Colonic mucosa (tissue), 4 donors: ENCODE data around the gene LRRC75A. TPM values are rescaled to one million over a fixed set of nuclear protein-coding genes. Genes with fewer than 3 reads are reported as not detected.
A peak's percentile ranks its signal among the peaks of the same experiment; 100 is the strongest.

Source experiments
- DNase-seq: peaks from one replicate; pipeline ENCODE4 v3.0.0-alpha.2; 2020
- H3K27ac ChIP-seq: fragments of 200-600 bp; one replicate; pipeline ENCODE4 v1.8.0; 2021
- H3K27me3 ChIP-seq: fragments of 200-600 bp; one replicate; pipeline ENCODE4 v1.8.0; 2021
- H3K36me3 ChIP-seq: fragments of 200-600 bp; one replicate; pipeline ENCODE4 v1.8.0; 2021
- H3K4me1 ChIP-seq: fragments of 200-600 bp; one replicate; pipeline ENCODE4 v1.8.0; 2021; ENCODE audit warnings: mild to moderate bottlenecking
- H3K4me3 ChIP-seq: fragments of 200-600 bp; one replicate; pipeline ENCODE4 v1.8.0; 2021
- H3K9ac ChIP-seq, 2 donors: one replicate each; pipeline ENCODE4 v1.7.0; 2013; ENCODE audit warnings: control low read depth in 2 of 2, low read depth in 2 of 2, low read length in 2 of 2
- H3K9me3 ChIP-seq: fragments of 200-600 bp; one replicate; pipeline ENCODE4 v1.8.0; 2021
- intact Hi-C: fragments of 100-400 bp; cut with DNase I; formaldehyde crosslinking; loops from one replicate; pipeline ENCODE4 v1.14.1; 2022
- total RNA-seq, 2 donors: library from RNA; stranded (reverse); fragmentation: NEBNext Ultra II Directional in 1 of 2; extraction: Animal tissue kit (Norgen Biotek cat#: 25700) in 1 of 2; gene quantifications; one replicate each; pipeline ENCODE4 v1.2.1, GENCODE V29; 2021
- TF ChIP-seq, protein P1 (sequence below): fragments of 200-600 bp; IDR thresholded peaks from one replicate; pipeline ENCODE4 v1.8.0; 2022; ENCODE audit warnings: antibody characterized with exemption, mild to moderate bottlenecking
- donor health status: healthy.
- donor health status: DM: no; HTN: no; CAD: no.
- donor health status: DM: no; HTN: no; CAD: no.

The LRRC75A gene
- total RNA-seq, 2 donors from 2014 or later = 43.2 to 49.4 TPM

GRCh38 chr17:16432017-16432416 is 60.0 kb downstream of the LRRC75A start:
- H3K4me1 ChIP-seq = no peaks in the 10 kb centered on the region
- no peaks in the 10 kb centered on the region for H3K36me3 ChIP-seq
- DNase-seq = no peak
- intact Hi-C loops = no loop called here
- no peaks in the 10 kb centered on the region for H3K27me3 ChIP-seq
- H3K27ac ChIP-seq = no peak overlapping the region
- H3K9ac ChIP-seq = no peak overlapping the region
- H3K4me3 ChIP-seq = no peak overlapping the region
- TF ChIP-seq, protein P1, sequence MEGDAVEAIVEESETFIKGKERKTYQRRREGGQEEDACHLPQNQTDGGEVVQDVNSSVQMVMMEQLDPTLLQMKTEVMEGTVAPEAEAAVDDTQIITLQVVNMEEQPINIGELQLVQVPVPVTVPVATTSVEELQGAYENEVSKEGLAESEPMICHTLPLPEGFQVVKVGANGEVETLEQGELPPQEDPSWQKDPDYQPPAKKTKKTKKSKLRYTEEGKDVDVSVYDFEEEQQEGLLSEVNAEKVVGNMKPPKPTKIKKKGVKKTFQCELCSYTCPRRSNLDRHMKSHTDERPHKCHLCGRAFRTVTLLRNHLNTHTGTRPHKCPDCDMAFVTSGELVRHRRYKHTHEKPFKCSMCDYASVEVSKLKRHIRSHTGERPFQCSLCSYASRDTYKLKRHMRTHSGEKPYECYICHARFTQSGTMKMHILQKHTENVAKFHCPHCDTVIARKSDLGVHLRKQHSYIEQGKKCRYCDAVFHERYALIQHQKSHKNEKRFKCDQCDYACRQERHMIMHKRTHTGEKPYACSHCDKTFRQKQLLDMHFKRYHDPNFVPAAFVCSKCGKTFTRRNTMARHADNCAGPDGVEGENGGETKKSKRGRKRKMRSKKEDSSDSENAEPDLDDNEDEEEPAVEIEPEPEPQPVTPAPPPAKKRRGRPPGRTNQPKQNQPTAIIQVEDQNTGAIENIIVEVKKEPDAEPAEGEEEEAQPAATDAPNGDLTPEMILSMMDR = no peak
- no peaks in the 10 kb centered on the region for H3K9me3 ChIP-seq

- H3K9me3 ChIP-seq = no peaks in the 10 kb centered on the region
- DNase-seq = no peak
- no peak overlapping the region for H3K27ac ChIP-seq
- no peak overlapping the region for H3K9ac ChIP-seq
- TF ChIP-seq, protein P1 = no peak
- H3K27me3 ChIP-seq = no peaks in the 10 kb centered on the region
- no peaks in the 10 kb centered on the region for H3K4me1 ChIP-seq
- no peak overlapping the region for H3K4me3 ChIP-seq
- H3K36me3 ChIP-seq = no peaks in the 10 kb centered on the region
- intact Hi-C loops = no loop called here
Measured at GRCh38 chr17:16430650-16431049, 61.3 kb downstream of the LRRC75A start.

GRCh38 chr17:16429083-16429482 is 62.9 kb downstream of the LRRC75A start:
- no peak overlapping the region for H3K4me3 ChIP-seq
- H3K4me1 ChIP-seq = no peaks in the 10 kb centered on the region
- intact Hi-C loops = no loop called here
- H3K9ac ChIP-seq = no peak overlapping the region
- TF ChIP-seq, protein P1 = no peak
- no peaks in the 10 kb centered on the region for H3K27me3 ChIP-seq
- no peak overlapping the region for H3K27ac ChIP-seq
- no peaks in the 10 kb centered on the region for H3K36me3 ChIP-seq
- no peaks in the 10 kb centered on the region for H3K9me3 ChIP-seq
- no peak for DNase-seq

DNA sequence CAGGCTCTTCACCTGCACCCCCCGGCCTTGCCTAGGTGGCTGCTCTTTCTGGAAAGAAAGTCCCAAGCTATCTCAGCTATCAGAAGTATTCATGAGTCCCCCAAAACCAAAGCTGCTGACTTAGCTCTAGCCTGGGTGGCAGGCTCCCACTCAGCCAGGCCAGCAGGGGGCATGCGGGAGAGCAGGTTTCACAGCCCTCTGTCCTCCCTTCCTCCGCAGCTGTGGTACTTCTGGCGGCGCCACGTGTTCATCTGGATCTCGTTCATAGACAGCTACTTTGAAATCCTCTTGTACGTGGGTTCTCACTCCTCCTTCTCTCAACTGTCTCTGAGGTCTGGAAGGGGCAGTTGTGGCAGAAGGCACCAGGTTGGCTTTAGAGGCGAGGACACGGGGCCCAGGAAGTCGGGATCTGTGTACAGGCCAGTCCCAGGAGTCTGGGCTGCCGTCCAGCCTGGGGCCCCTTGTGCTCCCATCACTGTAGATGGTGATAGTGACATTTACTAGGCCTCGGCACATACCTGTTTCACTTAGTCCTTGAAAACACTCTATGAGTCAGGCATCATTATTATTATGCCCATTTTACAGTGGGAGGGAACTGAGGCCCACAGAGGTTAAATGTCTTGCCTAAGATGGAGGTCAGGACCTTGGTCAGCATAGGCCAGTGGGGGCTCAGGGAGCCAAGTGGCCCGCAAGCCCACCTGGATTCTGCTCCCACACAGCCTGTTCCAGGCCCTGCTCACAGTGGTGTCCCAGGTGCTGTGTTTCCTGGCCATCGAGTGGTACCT is 63.7 kb downstream of the LRRC75A start:
- Histone ChIP-seq H3K27ac (no peak overlapping the region), H3K27me3 (no peaks in the 10 kb centered on the region), H3K9me3 (no peaks in the 10 kb centered on the region), H3K4me1 (no peaks in the 10 kb centered on the region), H3K9ac (no peak overlapping the region), H3K36me3 (no peaks in the 10 kb centered on the region), H3K4me3 (no peak overlapping the region)
- DNase-seq = peak; percentile 68
- intact Hi-C loops = no loop called here
- TF ChIP-seq, protein P1 = peak; percentile 58

DNA sequence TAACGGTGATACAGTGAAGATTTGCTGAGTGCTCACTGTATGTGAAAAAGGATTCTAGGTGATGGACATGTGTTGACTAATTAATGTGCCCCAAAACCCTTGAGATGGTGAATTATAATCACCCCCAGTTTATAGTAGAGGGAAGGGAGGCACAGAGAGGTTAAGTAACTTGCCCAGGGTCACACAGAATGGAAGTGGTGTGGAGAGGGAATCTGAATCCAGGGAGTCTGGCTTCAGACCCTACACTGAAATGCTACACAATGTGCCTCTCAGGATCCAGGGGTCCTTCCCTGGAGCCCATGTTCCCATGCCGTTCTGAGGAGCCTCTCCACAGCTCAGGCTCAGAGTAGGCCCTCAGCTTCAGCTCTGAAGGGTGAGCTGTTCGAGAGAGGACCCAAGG is 65.0 kb downstream of the LRRC75A start:
- TF ChIP-seq, protein P1 = no peak
- intact Hi-C loops = no loop called here
- no peak for DNase-seq
- Histone ChIP-seq H3K9ac (no peak overlapping the region), H3K4me3 (no peak overlapping the region), H3K9me3 (no peaks in the 10 kb centered on the region), H3K27me3 (no peaks in the 10 kb centered on the region), H3K27ac (no peak overlapping the region), H3K36me3 (no peaks in the 10 kb centered on the region), H3K4me1 (no peaks in the 10 kb centered on the region)
